IPS-18a (cell line): ENCODE measurements around the gene ALDH1L1.

Source experiments
- H3K27ac ChIP-seq: one replicate; pipeline ENCODE4 v1.5.1; 2013; ENCODE audit warnings: low read length
- H3K27me3 ChIP-seq: one replicate; pipeline ENCODE4 v1.6.1; 2013; ENCODE audit warnings: mild to moderate bottlenecking, low read length; ENCODE audit not compliant: control insufficient read depth, insufficient read depth
- H3K36me3 ChIP-seq: one replicate; pipeline ENCODE4 v1.6.1; 2013; ENCODE audit warnings: low read depth, low read length; ENCODE audit not compliant: control insufficient read depth
- H3K4me1 ChIP-seq: one replicate; pipeline ENCODE4 v1.6.1; 2013; ENCODE audit warnings: low read depth, low read length; ENCODE audit not compliant: control insufficient read depth
- H3K4me3 ChIP-seq: one replicate; pipeline ENCODE4 v1.5.1; 2013; ENCODE audit warnings: low read length
- H3K9ac ChIP-seq: one replicate; pipeline ENCODE4 v1.6.1; 2013; ENCODE audit warnings: mild to moderate bottlenecking, low read length, moderate library complexity
- H3K9me3 ChIP-seq: one replicate; pipeline ENCODE4 v1.6.1; 2013; ENCODE audit warnings: low read depth, low read length; ENCODE audit not compliant: control insufficient read depth

ALDH1L1 gene

GRCh38 chr3:126207166-126207565, 26.8 kb upstream of the ALDH1L1 start:
- H3K27ac ChIP-seq: no peak overlapping the region
- H3K4me1 ChIP-seq: no peaks in the 10 kb centered on the region
- H3K9ac ChIP-seq: no peak overlapping the region
- no peak overlapping the region for H3K4me3 ChIP-seq
- H3K36me3 ChIP-seq: no peaks in the 10 kb centered on the region
- H3K9me3 ChIP-seq: no peaks in the 10 kb centered on the region
- H3K27me3 ChIP-seq: no peaks in the 10 kb centered on the region

GRCh38 chr3:126205717-126206655, 25.6 kb upstream of the ALDH1L1 start:
- Histone ChIP-seq H3K36me3 (no peaks in the 10 kb centered on the region), H3K27me3 (no peaks in the 10 kb centered on the region), H3K9ac (no peak overlapping the region), H3K4me1 (no peaks in the 10 kb centered on the region), H3K4me3 (no peak overlapping the region), H3K27ac (no peak overlapping the region), H3K9me3 (no peaks in the 10 kb centered on the region)

DNA sequence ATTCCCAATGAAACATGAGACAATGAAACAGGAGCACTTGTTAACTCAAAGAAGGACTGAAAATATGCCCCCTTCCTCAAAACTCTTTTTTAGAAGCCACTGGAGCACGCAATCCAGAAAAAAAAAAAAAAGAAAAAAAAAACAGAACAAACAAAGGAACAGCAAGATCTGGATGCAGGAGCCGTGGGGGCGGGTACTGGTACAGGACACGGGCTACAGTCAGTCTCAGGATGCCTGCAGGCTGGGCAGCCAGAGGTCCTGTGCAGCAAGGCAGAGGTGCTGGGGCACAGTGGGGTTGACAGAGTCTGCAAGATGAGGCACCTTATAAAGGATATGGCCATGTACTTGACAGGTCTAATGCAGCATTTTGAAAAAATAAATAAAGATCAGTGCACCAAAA, 22.3 kb upstream of the ALDH1L1 start:
- Histone ChIP-seq H3K9me3 (peaks cover 4% of the 10 kb centered on the region), H3K4me1 (no peaks in the 10 kb centered on the region), H3K4me3 (no peak overlapping the region), H3K27ac (no peak overlapping the region), H3K36me3 (no peaks in the 10 kb centered on the region), H3K9ac (no peak overlapping the region), H3K27me3 (no peaks in the 10 kb centered on the region)

DNA sequence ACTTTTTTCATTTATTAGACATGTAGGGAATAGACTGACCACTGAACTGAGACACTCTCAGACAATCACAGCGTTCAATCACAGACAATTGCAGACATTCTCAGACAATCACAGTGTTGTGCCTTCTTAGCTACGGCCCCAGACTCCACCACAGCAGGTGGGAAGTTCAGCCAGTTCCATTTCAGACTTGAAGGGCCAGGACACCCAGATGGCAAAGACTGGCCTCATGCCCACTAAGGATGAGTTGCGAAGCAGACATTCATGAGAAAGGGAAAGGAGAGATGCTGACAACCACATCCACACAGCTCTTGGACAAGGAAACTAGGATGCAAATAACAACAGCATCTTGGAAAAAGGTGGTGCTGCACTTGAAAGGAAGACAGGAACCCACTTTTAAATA, 21.9 kb upstream of the ALDH1L1 start:
- no peaks in the 10 kb centered on the region for H3K36me3 ChIP-seq
- no peaks in the 10 kb centered on the region for H3K27me3 ChIP-seq
- H3K9ac ChIP-seq: no peak overlapping the region
- H3K4me1 ChIP-seq: no peaks in the 10 kb centered on the region
- no peak overlapping the region for H3K27ac ChIP-seq
- peaks cover 7% of the 10 kb centered on the region for H3K9me3 ChIP-seq
- H3K4me3 ChIP-seq: no peak overlapping the region

DNA sequence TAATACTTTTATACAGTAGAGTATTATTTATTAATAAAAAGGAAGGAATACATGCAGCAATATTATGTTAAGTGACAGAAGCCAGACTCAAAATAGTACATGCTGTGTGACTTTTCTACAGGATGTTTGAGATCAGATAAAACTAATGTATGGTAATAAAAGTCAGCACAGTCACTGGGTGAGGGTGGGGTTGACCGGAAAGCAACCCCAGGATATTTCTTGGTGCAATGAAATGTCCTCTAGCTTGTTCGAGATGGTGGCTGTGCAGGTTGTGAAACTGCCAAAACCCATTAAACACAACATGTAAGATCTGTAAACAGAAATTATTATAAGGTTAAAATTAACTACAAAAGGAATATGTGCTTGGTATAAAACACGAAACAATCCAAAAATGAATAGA, 20.8 kb upstream of the ALDH1L1 start:
- Histone ChIP-seq H3K27me3 (no peaks in the 10 kb centered on the region), H3K27ac (no peak overlapping the region), H3K9ac (no peak overlapping the region), H3K36me3 (no peaks in the 10 kb centered on the region), H3K4me1 (no peaks in the 10 kb centered on the region), H3K4me3 (no peak overlapping the region), H3K9me3 (peaks cover 7% of the 10 kb centered on the region)

GRCh38 chr3:126200534-126200933, 20.1 kb upstream of the ALDH1L1 start:
- Histone ChIP-seq H3K9ac (no peak overlapping the region), H3K27me3 (no peaks in the 10 kb centered on the region), H3K4me3 (no peak overlapping the region)

GRCh38 chr3:126199256-126199655, 18.9 kb upstream of the ALDH1L1 start:
- peaks cover 20% of the 10 kb centered on the region for H3K9me3 ChIP-seq
- H3K27ac ChIP-seq: no peak overlapping the region
- H3K27me3 ChIP-seq: no peaks in the 10 kb centered on the region
- no peaks in the 10 kb centered on the region for H3K4me1 ChIP-seq
- H3K36me3 ChIP-seq: no peaks in the 10 kb centered on the region
- H3K4me3 ChIP-seq: no peak overlapping the region
- H3K9ac ChIP-seq: no peak overlapping the region

More at GRCh38 chr3:126200534-126200933, 20.1 kb upstream of the ALDH1L1 start:
- H3K36me3 ChIP-seq: no peaks in the 10 kb centered on the region
- no peak overlapping the region for H3K27ac ChIP-seq
- peaks cover 7% of the 10 kb centered on the region for H3K9me3 ChIP-seq
- no peaks in the 10 kb centered on the region for H3K4me1 ChIP-seq

DNA sequence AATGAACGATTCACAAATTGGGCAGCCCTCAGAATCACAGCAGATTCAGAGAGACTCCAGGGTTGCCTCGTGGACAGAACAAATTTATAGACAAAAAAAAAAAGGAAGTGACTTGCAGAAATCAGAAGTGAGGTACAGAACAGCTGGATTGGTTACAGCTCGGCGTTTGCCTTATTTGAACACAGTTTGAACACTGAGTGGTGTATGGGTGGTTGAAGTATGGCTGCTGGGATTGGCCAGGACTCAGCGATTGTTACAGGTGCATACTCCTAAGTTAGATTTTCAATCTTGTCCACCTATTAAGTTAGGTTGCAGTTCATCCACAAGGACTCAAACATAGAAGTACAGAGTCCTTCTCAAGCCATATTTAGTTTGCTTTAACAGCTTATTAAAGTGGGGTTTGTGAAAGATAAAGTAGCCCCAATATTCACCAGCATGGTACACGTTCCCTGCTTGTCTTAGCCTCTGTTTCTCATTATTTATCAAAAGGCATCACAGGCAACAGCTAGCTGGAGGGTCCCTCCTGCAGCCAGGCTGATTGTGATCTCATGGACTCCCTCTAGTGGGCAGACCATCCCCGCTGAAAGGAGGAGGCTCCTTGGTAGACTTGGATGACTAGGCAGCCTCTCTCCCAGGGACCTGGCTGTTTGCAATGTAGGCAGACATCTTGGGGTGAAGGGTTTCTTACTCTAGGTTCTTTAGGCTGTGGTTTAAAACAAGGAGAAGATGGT, 17.6 kb upstream of the ALDH1L1 start:
- H3K27ac ChIP-seq: no peak overlapping the region

DNA sequence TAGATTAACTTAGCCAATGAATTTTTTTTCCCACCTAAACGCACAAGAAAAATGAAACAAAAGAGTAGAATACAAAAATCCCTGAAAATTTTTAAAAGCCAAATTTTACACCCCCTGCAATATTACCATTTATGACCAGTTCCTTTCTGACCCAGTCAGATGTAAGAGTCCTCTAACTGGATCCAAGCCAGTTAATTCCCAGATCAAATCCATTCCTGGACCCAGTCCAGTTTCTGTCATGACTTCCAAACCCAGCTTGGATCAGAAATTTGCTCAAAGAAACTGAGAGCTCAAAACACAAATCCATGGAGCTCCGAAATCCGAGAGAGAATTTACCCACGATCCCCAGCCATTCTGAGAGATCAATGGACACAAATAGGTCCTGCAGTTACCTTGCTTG, 17.0 kb upstream of the ALDH1L1 start:
- H3K9ac ChIP-seq: no peak overlapping the region
- H3K27ac ChIP-seq: no peak overlapping the region
- no peaks in the 10 kb centered on the region for H3K27me3 ChIP-seq
- peaks cover 27% of the 10 kb centered on the region for H3K9me3 ChIP-seq
- H3K36me3 ChIP-seq: no peaks in the 10 kb centered on the region
- no peaks in the 10 kb centered on the region for H3K4me1 ChIP-seq
- no peak overlapping the region for H3K4me3 ChIP-seq

More for the DNA sequence above, 17.6 kb upstream of the ALDH1L1 start:
- no peaks in the 10 kb centered on the region for H3K27me3 ChIP-seq
- H3K4me1 ChIP-seq: no peaks in the 10 kb centered on the region
- no peaks in the 10 kb centered on the region for H3K36me3 ChIP-seq
- H3K9me3 ChIP-seq: peaks cover 27% of the 10 kb centered on the region
- H3K4me3 ChIP-seq: no peak overlapping the region
- H3K9ac ChIP-seq: no peak overlapping the region

DNA sequence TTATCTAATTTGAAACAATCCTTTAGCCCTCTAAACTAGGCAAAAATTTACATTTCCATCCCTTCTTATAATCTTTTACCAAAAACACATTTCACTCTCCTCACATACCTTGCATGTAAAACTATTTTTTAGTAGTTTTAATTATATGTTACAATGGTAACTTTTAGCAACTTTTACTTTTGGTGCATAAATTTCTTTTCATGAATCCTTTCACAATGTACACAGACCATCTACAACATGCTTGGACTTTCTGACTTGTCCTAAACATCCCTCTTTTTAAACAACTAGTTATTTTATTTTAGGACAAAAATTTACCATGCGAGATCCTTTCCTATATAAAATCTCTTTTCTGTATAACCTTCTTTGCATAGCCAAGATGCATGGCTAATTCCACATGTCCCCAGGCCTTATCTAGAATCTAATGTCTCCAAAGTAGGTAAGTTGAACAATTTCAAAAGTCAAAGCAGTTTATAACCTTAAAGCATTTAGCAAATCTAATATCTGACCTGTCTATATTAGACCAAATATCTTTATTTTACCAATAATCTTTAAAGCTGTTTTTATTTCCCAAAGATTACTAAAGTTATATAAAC, 14.4 kb upstream of the ALDH1L1 start:
- Histone ChIP-seq H3K27me3 (no peaks in the 10 kb centered on the region), H3K27ac (no peak overlapping the region), H3K4me3 (no peak overlapping the region), H3K9ac (no peak overlapping the region), H3K36me3 (no peaks in the 10 kb centered on the region), H3K9me3 (peaks cover 27% of the 10 kb centered on the region), H3K4me1 (no peaks in the 10 kb centered on the region)

DNA sequence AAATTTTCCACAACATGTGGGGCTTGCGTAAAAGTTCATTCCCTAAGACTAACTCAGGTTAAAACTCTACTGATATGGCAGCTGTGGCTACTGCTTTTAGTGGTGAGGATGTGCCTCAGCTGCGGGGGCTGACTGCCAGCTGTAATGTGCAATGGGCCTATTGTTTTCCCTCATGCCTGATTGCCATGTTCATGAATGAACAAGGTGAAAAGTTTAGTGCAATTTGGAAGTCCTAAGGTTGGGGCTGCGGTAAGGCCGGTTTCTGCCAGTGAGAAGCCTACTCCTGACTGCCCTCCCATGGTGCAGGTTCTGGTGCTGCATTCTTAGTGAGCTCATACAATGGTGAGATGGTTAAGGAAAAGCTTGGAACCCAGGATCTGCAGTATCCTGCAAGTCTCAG, 10.9 kb upstream of the ALDH1L1 start:
- H3K9ac ChIP-seq: no peak overlapping the region
- no peaks in the 10 kb centered on the region for H3K4me1 ChIP-seq
- no peak overlapping the region for H3K4me3 ChIP-seq
- no peaks in the 10 kb centered on the region for H3K36me3 ChIP-seq
- H3K9me3 ChIP-seq: peaks cover 20% of the 10 kb centered on the region
- H3K27me3 ChIP-seq: no peaks in the 10 kb centered on the region
- H3K27ac ChIP-seq: no peak overlapping the region
